Measurements from ENCODE around the gene HOXC5.

HOXC5 gene

DNA sequence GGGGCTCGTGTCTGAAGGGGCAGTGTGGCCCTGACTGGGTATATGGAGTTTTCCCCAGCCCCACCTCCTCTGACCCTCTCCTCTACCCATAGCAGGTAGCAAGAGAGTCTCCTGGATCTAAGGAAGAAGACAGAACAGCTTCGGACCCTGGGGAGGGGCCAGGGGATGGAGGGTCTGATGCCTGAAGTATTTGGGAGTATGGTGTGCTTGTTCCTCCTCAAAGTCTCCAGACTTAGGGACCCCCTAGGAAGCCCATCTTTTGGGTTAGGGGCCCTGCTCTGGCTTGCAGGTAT is 24.6 kb upstream of the HOXC5 start:
- TF ChIP-seq, protein P1, sequence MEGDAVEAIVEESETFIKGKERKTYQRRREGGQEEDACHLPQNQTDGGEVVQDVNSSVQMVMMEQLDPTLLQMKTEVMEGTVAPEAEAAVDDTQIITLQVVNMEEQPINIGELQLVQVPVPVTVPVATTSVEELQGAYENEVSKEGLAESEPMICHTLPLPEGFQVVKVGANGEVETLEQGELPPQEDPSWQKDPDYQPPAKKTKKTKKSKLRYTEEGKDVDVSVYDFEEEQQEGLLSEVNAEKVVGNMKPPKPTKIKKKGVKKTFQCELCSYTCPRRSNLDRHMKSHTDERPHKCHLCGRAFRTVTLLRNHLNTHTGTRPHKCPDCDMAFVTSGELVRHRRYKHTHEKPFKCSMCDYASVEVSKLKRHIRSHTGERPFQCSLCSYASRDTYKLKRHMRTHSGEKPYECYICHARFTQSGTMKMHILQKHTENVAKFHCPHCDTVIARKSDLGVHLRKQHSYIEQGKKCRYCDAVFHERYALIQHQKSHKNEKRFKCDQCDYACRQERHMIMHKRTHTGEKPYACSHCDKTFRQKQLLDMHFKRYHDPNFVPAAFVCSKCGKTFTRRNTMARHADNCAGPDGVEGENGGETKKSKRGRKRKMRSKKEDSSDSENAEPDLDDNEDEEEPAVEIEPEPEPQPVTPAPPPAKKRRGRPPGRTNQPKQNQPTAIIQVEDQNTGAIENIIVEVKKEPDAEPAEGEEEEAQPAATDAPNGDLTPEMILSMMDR (IDR thresholded peaks at IDR 0.05; ENCODE audit: low read depth, low read length, missing control alignments), result no peak
- no peak for DNase-seq (ENCODE audit: extremely low read depth, low read depth)
- H3K4me3 ChIP-seq (replicated peaks; ENCODE audit: low read depth, low read length), result no peak overlapping the region

DNA sequence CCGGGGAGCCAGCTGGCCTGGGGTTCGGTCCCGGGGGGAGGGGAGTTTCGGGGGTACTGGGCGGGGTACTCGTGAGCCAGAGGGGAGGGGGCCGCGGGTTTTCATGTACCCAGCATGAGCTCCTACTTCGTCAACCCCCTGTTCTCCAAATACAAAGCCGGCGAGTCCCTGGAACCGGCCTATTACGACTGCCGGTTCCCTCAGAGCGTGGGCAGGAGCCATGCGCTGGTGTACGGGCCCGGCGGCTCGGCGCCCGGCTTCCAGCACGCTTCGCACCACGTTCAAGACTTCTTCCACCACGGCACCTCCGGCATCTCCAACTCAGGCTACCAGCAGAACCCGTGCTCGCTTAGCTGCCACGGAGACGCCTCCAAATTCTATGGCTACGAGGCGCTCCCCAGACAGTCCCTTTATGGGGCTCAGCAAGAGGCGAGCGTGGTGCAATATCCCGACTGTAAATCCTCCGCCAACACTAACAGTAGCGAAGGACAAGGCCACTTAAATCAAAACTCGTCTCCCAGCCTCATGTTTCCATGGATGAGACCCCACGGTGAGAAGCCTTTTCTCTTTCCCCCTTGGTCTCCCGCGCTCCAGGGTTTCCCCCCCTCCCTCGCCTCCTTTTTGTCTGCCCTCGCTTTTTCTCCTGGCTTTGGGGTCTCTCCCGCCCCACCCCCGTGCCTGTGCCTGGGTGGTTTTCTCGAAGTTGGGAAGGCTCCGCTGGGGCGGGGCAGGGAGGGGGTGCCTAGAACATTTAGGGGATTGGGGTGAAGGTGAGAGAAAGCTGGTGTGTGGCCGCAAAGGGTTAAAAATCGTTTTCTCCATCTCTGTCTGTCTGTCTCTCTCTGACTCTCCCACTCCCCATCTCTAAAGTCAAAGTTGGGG is 23.4 kb upstream of the HOXC5 start:
- TF ChIP-seq, protein P1 (IDR thresholded peaks at IDR 0.05; ENCODE audit: low read depth, low read length, missing control alignments), result no peak
- no peak for DNase-seq (ENCODE audit: extremely low read depth, low read depth)
- peak overlapping the region; percentile 41 for H3K4me3 ChIP-seq (replicated peaks; ENCODE audit: low read depth, low read length)

GRCh38 chr12:54010053-54010971 is 22.5 kb upstream of the HOXC5 start:
- no peak for DNase-seq (ENCODE audit: extremely low read depth, low read depth)
- TF ChIP-seq, protein P1 (IDR thresholded peaks at IDR 0.05; ENCODE audit: low read depth, low read length, missing control alignments), result no peak
- H3K4me3 ChIP-seq (replicated peaks; ENCODE audit: low read depth, low read length), result peak overlapping the region; percentile 41

- TF ChIP-seq, protein P1 (IDR thresholded peaks at IDR 0.05; ENCODE audit: low read depth, low read length, missing control alignments), result no peak
- DNase-seq (ENCODE audit: extremely low read depth, low read depth), result no peak
- no peak overlapping the region for H3K4me3 ChIP-seq (replicated peaks; ENCODE audit: low read depth, low read length)
Observed at GRCh38 chr12:54010972-54011664, 21.7 kb upstream of the HOXC5 start.

DNA sequence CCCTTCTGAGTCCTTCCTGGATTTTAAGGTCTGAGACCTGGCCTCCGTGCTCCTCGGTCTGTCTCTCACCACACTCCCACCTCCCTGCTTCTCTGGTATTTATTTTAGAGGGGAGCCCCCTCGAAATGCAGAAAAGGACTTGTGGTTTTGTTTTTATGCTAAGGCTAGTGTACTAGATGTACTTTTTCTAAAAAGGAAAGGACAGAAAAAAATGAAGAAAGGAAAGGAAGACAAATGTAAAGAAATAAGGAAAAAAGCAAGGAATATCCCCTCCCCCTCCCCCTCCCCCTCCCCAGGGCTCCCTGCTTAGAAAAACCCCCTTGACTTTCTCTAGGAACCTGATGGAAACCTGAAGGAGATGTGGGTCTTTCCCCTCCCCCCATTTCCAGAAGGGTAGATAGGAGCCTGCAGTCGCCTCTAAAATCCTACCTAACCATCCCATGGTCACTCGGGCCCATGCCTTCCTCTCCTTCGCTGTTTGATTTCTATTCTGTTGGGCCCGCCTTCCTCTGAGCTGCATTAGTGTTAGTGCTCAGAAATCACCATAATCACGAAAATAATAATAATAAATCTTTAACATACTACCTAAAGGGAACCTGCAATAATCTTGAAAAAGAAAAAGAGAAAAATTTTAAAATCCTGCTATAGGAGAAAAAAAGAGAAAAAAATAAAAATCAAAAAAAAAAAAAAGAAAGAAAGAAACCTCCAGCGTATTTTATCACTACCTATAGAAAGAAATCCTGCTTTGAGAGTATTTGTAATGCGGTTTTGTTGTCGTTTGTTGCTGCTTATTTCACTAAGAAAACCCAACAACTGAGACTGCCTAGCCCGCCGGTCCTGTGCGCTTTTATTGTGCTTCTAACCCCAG is 21.0 kb upstream of the HOXC5 start:
- no peak overlapping the region for H3K4me3 ChIP-seq (replicated peaks; ENCODE audit: low read depth, low read length)
- TF ChIP-seq, protein P1 (IDR thresholded peaks at IDR 0.05; ENCODE audit: low read depth, low read length, missing control alignments), result no peak

More for the DNA sequence above, 21.0 kb upstream of the HOXC5 start:
- no peak for DNase-seq (ENCODE audit: extremely low read depth, low read depth)

All from HFF-Myc (cell line).